H1 (cell line): ENCODE results near the gene SYCE3. TPM values are rescaled to one million over a fixed set of nuclear protein-coding genes. Genes with fewer than 3 reads are reported as not detected.

Source experiments
- ASH2L ChIP-seq: fragments of 200-600, 300-600 bp; sonication (generic); IDR thresholded peaks from one replicate; pipeline ENCODE4 v1.7.1; 2017; ENCODE audit warnings: low read length
- ATF2 ChIP-seq: IDR thresholded peaks from 2 replicates; pipeline ENCODE4 v1.6.1; 2012; ENCODE audit warnings: low read length, inconsistent platforms
- ATF3 ChIP-seq: IDR thresholded peaks from 2 replicates; pipeline ENCODE4 v1.6.1; 2011; ENCODE audit warnings: low read depth, mild to moderate bottlenecking, low read length; ENCODE audit not compliant: insufficient read depth
- BCL11A ChIP-seq, 2 experiments: IDR thresholded peaks; one replicate each; pipeline ENCODE4 v1.6.1; 2011; ENCODE audit warnings: low read depth in 2 of 2, low read length in 2 of 2, mild to moderate bottlenecking in 2 of 2
- CEBPB ChIP-seq: IDR thresholded peaks from 2 replicates; pipeline ENCODE4 v1.6.1; 2012; ENCODE audit warnings: low read depth, low read length
- FOSL1 ChIP-seq: IDR thresholded peaks from 2 replicates; pipeline ENCODE4 v1.6.1; 2011; ENCODE audit warnings: mild to moderate bottlenecking, low read depth, low read length, moderate library complexity; ENCODE audit not compliant: insufficient read depth
- GABPA ChIP-seq: IDR thresholded peaks from 2 replicates; pipeline ENCODE4 v1.6.1; 2011; ENCODE audit warnings: mild to moderate bottlenecking, low read length, moderate library complexity, borderline replicate concordance; ENCODE audit not compliant: insufficient read depth
- GTF2F1 ChIP-seq: IDR thresholded peaks from 2 replicates; pipeline ENCODE4 v1.6.1; 2012; ENCODE audit warnings: low read depth, low read length, improper control_type of control experiment, borderline replicate concordance
- JUN ChIP-seq: IDR thresholded peaks from 2 replicates; pipeline ENCODE4 v1.6.1; 2011; ENCODE audit warnings: low read depth, mild to moderate bottlenecking, improper control_type of control experiment, low read length
- KDM1A ChIP-seq: fragments of 200-600, 300-600 bp; sonication (generic); IDR thresholded peaks from 2 replicates; pipeline ENCODE4 v1.7.1; 2016; ENCODE audit warnings: mild to moderate bottlenecking, low read length, borderline replicate concordance
- MAFK ChIP-seq: IDR thresholded peaks from 2 replicates; pipeline ENCODE4 v1.6.1; 2012; ENCODE audit warnings: low read depth, mild to moderate bottlenecking, improper control_type of control experiment, low read length
- NANOG ChIP-seq: IDR thresholded peaks from 2 replicates; pipeline ENCODE4 v1.6.1; 2011; ENCODE audit warnings: low read length, low read depth, mild to moderate bottlenecking, inconsistent platforms; ENCODE audit not compliant: insufficient read depth, poor library complexity, severe bottlenecking
- NRF1 ChIP-seq: IDR thresholded peaks from 2 replicates; pipeline ENCODE4 v1.6.1; 2011; ENCODE audit warnings: mild to moderate bottlenecking, low read depth, low read length, improper control_type of control experiment
- POLR2A ChIP-seq, 2 experiments: IDR thresholded peaks; 1 replicate in 1 of 2; 2 replicates in 1 of 2; pipeline ENCODE4 v1.6.1; 2011; ENCODE audit warnings: low read depth in 2 of 2, low read length in 2 of 2, mild to moderate bottlenecking in 2 of 2; ENCODE audit errors: control extremely low read depth in 1 of 2
- RBBP5 ChIP-seq: IDR thresholded peaks from 2 replicates; pipeline ENCODE4 v1.7.1; 2012; ENCODE audit warnings: low read depth, mild to moderate bottlenecking, inconsistent platforms, low read length, moderate library complexity, borderline replicate concordance
- SIN3A ChIP-seq, 2 experiments: IDR thresholded peaks in 1 of 2; conservative IDR thresholded peaks in 1 of 2; 2 replicates each; pipeline ENCODE4 v1.6.1; 2011 to 2012; ENCODE audit warnings: low read length in 2 of 2, improper control_type of control experiment in 1 of 2, low read depth in 1 of 2, mild to moderate bottlenecking in 1 of 2
- SRF ChIP-seq: IDR thresholded peaks from 2 replicates; pipeline ENCODE4 v1.6.1; 2011; ENCODE audit warnings: mild to moderate bottlenecking, low read depth, low read length, moderate library complexity
- TAF1 ChIP-seq: IDR thresholded peaks from 2 replicates; pipeline ENCODE4 v1.6.1; 2011; ENCODE audit warnings: mild to moderate bottlenecking, low read depth, low read length
- USF2 ChIP-seq: IDR thresholded peaks from 2 replicates; pipeline ENCODE4 v1.6.1; 2011; ENCODE audit warnings: low read length, improper control_type of control experiment
- YY1 ChIP-seq: IDR thresholded peaks from 2 replicates; pipeline ENCODE4 v1.6.1; 2011; ENCODE audit warnings: low read depth, mild to moderate bottlenecking, low read length
- polyA plus RNA-seq, 7 experiments: library from polyadenylated mRNA; depleted of rRNA in 3 of 7; stranded (reverse) in 5 of 7; unstranded in 2 of 7; fragments of >200 nt in 5 of 7; fragments of 200-250 nt in 2 of 7; gene quantifications; 1 replicate in 5 of 7; 2 replicates in 1 of 7; 4 replicates in 1 of 7; pipeline versions ENCODE4 v1.2.1 to v1.2.3, GENCODE V29; 2011 to 2013; ENCODE audit warnings: missing spikeins in 2 of 7, mixed read lengths in 2 of 7
- total RNA-seq: library from RNA; stranded (reverse); fragmentation: NEBNext Ultra II Directional; extraction: Animal tissue kit (Norgen Biotek cat#: 25700); gene quantifications from 2 replicates; pipeline ENCODE4 v1.2.1, GENCODE V29; 2021

SYCE3 gene
- total and polyA plus RNA-seq, 2 of the 8 experiments (the other 6 are each of a cell fraction or from before 2014, with no cell fraction given), result 1.9 TPM; not detected in 1

- peak in 1 of 2 experiments; percentile 73; a peak in 2 of 4 replicates for TF ChIP-seq SIN3A (conservative IDR thresholded peaks at IDR 0.05 in 1 of 2, IDR thresholded peaks at IDR 0.05 in 1 of 2; ENCODE audit: low read depth in 1 of 2, low read length in 2 of 2)
- TF ChIP-seq ATF2, result 0 out of 2 replicates have a peak, but pooled peaks have one; percentile 23
- no peak for TF ChIP-seq SRF
- no peak for TF ChIP-seq ASH2L
- TF ChIP-seq JUN, result no peak
- TF ChIP-seq POLR2A (IDR thresholded peaks at IDR 0.05; ENCODE audit: control extremely low read depth in 1 of 2, low read depth in 2 of 2, low read length in 2 of 2), result 0 out of 3 replicates have a peak, but pooled peaks of 1 of the 2 experiments have one; percentile 33
- TF ChIP-seq ATF3, result peak; percentile 77
- no peak for TF ChIP-seq GTF2F1
- TF ChIP-seq RBBP5, result no peak
- no peak for TF ChIP-seq NANOG
- TF ChIP-seq MAFK, result no peak
- peak; percentile 95 for TF ChIP-seq USF2
- no peak for TF ChIP-seq YY1
- TF ChIP-seq BCL11A (IDR thresholded peaks at IDR 0.05; ENCODE audit: low read depth in 2 of 2, low read length in 2 of 2), result no peak
- peak; percentile 65; the same call in 1 of the 2 replicates for TF ChIP-seq TAF1
- TF ChIP-seq CEBPB, result no peak
- no peak for TF ChIP-seq KDM1A
- no peak for TF ChIP-seq GABPA
- peak; percentile 93 for TF ChIP-seq NRF1
- TF ChIP-seq FOSL1, result no peak
Observed at GRCh38 chr22:50525104-50525857, 37.4 kb downstream of the SYCE3 start, which contains the start of gene SCO2 (continued).
